HG03060 (cell line): Measurements from ENCODE around the gene DYRK2.

Source experiments
- ATAC-seq: cut with Tn5 transposase; IDR thresholded peaks from one replicate; pipeline ENCODE4 v1.9.1; 2021; ENCODE audit warnings: low read depth, moderate number of reproducible peaks; ENCODE audit not compliant: unreplicated experiment

The DYRK2 gene

GRCh38 chr12:67698672-67699581 is 50.4 kb downstream of the DYRK2 start:
- peak; percentile 97 for ATAC-seq

- no peak for ATAC-seq
These were observed 52.6 kb downstream of the DYRK2 start for GRCh38 chr12:67701121-67701520.

GRCh38 chr12:67702136-67702535 is 53.6 kb downstream of the DYRK2 start:
- no peak for ATAC-seq

DNA sequence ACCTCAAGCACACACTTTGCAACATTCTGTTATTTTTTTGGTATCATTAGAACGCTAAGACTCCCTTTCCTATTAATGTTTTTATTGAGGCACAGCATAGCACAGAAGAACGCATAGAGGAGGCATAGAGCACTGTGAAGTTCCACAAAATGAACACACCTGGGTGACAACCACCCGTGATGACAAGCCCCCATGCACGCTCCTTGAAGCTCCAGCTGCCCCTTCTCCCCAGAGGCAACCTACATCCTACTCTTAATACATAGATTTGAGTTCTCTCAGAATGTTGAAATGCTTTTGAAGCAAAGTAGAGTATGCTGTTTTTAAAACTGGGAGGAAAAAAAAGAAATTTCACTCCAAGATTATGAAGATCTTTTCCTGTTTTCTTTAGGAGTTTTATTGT is 55.5 kb downstream of the DYRK2 start:
- ATAC-seq: no peak

- ATAC-seq: no peak
These were observed 57.1 kb downstream of the DYRK2 start for GRCh38 chr12:67705394-67706370.

DNA sequence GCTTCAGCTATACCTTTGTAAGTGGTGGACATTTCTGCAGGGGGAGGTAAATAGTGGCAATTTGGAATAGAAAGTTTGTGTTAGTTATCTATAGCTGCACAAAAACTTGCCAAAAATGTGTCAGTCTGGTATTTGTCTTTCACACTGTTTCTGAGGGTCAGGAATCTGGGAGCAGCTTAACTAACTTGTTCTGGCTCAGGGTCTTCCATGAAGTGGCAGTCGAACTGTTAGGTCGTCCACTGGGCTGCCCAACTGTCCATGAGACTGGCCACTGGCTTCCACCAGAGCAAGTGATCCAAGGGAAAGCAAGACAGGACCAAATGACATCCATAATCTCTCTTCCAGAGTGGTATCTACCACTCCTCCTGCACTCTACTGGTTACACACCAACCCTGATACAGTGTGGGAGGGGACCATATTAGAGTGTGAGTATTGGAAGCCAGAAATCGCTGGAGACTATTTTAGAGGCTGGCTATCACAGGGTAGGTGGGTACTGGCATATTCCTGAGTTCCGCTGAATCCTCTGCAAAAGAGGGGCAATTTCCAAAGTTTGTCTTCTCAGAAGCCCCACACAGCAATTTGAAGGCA is 60.9 kb downstream of the DYRK2 start:
- no peak for ATAC-seq

DNA sequence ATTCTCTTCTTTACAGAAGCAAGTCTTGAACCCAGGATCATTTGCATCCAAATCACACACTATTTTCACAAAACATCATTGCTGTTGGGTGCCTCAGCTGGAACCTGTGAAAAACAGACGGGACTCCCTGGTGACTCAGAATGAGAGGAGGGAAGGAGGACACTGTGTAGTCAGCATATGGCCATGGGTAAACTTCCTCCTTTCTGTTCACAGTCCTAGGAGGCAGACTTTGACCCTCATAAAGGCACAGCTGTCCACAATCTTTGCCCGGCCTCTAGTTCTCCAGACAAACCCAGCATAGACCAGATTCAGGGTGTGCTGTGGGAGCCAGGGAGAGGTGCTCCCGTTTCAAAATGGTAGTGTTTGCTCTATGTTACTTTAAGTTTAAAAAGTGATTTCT is 62.0 kb downstream of the DYRK2 start:
- ATAC-seq: peak; percentile 80

DNA sequence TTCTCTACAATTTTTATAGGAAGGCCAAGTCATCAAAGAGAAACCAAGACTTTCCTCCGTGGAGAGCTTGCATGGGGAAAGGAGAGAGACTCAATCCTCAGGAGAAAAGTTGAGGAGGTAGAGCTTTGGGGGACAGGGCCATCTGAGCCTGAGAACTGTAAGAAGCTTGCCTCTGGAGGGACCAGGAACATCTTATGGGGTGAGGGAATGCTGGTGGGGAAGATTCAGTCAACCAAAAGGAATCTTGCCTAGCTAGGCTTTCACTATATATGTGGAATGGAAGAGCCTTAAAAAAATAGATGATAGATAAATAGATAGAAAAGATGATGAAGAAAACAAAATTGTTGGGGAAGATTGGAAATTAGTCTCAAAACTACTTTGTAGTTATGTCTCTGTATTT is 63.5 kb downstream of the DYRK2 start:
- no peak for ATAC-seq

DNA sequence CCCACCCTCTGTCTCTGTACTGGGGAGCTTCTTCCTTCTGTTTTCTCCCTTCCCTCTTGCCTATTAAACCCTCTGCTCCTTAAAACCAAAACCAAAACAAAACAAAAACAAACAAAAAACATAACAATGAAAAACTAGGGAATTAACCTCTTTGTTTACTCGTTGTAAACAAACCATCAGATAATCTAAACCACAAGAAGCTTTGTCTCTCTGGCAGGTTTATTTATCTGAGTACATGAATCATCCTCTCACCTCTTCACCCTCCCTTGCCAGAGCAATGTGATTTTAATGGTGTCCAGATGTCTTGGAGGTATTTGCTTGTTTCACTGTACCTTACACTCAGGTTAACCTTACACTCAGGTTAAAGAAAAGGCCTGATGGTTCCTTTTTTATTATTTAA is 66.1 kb downstream of the DYRK2 start:
- no peak for ATAC-seq
